RWPE2 (cell line): ENCODE measurements around the gene LTBP3.
A peak's percentile ranks its signal among the peaks of the same experiment; 100 is the strongest.

Experiments
- ATAC-seq: fragments of 200-7000 bp; cut with Tn5 transposase; 3 replicates; pipeline ENCODE4 v1.9.1; 2021; ENCODE audit warnings: low read depth
- DNase-seq: peaks from one replicate; pipeline ENCODE4 v3.0.0-alpha.2; 2020; ENCODE audit warnings: low spot score
- H3K27ac ChIP-seq: fragments of 450-650 bp; 2 replicates; pipeline ENCODE4 v1.5.1; 2017; ENCODE audit warnings: mild to moderate bottlenecking; ENCODE audit not compliant: poor library complexity, severe bottlenecking
- H3K27me3 ChIP-seq: fragments of 250-450 bp; sonication (Bioruptor Pico); 2 replicates; pipeline ENCODE4 v1.5.1; 2021; ENCODE audit warnings: mild to moderate bottlenecking, moderate library complexity; ENCODE audit not compliant: insufficient read depth, poor library complexity, severe bottlenecking
- H3K36me3 ChIP-seq: fragments of 250-450 bp; sonication (Bioruptor Pico); 2 replicates; pipeline ENCODE4 v1.5.1; 2020; ENCODE audit warnings: low read depth, mild to moderate bottlenecking, moderate library complexity
- H3K4me1 ChIP-seq: fragments of 250-450 bp; sonication (Bioruptor Pico); 2 replicates; pipeline ENCODE4 v1.5.1; 2021; ENCODE audit warnings: mild to moderate bottlenecking, moderate library complexity; ENCODE audit not compliant: insufficient read depth, poor library complexity, severe bottlenecking
- H3K4me3 ChIP-seq: fragments of 250-450 bp; sonication (Bioruptor Pico); 2 replicates; pipeline ENCODE4 v1.5.1; 2021; ENCODE audit warnings: mild to moderate bottlenecking, moderate library complexity; ENCODE audit not compliant: severe bottlenecking
- H3K9me3 ChIP-seq: fragments of 250-450 bp; sonication (Bioruptor Pico); 2 replicates; pipeline ENCODE4 v1.5.1; 2021; ENCODE audit warnings: mild to moderate bottlenecking, moderate library complexity; ENCODE audit not compliant: severe bottlenecking
- TF ChIP-seq, protein P1 (sequence below): fragments of 450-650 bp; IDR thresholded peaks from one replicate; pipeline ENCODE4 v1.5.1; 2017; ENCODE audit warnings: mild to moderate bottlenecking, moderate library complexity; ENCODE audit not compliant: poor library complexity, severe bottlenecking

Gene LTBP3

DNA sequence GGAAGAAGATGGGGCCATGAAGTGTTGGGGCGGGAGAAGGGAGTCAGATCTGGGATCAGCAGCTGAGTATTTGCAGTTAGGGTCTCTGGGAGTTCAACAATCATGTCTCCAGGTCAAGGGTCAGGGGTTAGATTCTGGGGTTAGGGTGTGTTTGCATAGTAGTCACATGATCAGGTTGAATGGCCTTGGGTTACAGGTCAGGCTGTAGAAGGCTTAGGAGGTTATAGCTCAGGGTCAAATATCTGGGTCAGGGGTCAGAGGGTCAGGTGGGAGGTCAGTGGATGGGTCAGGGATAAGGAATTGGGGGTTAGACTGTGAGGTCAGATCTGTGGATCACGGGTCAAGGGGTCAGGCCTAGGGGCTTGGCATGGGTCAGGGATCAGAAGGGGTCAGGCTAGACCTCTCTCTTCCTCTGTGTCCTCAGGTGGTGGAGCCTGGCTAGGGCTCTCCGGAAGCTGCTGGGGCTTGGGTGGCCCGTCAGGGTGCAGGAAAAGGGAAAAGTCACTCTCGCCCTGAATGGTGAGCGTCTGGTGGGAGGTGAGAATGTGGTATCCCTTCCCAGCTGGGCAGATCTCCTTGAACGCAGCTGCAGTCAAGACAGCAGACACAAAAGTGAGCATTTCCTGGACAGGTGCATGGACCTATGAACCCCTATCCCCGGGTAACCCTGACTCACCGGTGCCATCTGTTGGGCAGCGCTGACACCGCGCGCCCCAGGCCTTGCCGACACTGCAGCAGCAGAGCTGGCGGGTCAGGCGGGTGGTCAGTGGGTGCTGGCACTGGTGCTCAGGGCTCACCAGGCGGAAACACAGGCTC lies 6.4 kb downstream of the LTBP3 start:
- TF ChIP-seq, protein P1, sequence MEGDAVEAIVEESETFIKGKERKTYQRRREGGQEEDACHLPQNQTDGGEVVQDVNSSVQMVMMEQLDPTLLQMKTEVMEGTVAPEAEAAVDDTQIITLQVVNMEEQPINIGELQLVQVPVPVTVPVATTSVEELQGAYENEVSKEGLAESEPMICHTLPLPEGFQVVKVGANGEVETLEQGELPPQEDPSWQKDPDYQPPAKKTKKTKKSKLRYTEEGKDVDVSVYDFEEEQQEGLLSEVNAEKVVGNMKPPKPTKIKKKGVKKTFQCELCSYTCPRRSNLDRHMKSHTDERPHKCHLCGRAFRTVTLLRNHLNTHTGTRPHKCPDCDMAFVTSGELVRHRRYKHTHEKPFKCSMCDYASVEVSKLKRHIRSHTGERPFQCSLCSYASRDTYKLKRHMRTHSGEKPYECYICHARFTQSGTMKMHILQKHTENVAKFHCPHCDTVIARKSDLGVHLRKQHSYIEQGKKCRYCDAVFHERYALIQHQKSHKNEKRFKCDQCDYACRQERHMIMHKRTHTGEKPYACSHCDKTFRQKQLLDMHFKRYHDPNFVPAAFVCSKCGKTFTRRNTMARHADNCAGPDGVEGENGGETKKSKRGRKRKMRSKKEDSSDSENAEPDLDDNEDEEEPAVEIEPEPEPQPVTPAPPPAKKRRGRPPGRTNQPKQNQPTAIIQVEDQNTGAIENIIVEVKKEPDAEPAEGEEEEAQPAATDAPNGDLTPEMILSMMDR = peak; percentile 55
- H3K27ac ChIP-seq = no peak overlapping the region
- H3K4me3 ChIP-seq = no peak overlapping the region
- H3K9me3 ChIP-seq = no peaks in the 10 kb centered on the region
- H3K27me3 ChIP-seq = no peaks in the 10 kb centered on the region
- peaks cover 4% of the 10 kb centered on the region; the same call in 1 of the 2 replicates for H3K36me3 ChIP-seq
- no peak for ATAC-seq
- peaks cover 17% of the 10 kb centered on the region for H3K4me1 ChIP-seq
- no peak for DNase-seq

DNA sequence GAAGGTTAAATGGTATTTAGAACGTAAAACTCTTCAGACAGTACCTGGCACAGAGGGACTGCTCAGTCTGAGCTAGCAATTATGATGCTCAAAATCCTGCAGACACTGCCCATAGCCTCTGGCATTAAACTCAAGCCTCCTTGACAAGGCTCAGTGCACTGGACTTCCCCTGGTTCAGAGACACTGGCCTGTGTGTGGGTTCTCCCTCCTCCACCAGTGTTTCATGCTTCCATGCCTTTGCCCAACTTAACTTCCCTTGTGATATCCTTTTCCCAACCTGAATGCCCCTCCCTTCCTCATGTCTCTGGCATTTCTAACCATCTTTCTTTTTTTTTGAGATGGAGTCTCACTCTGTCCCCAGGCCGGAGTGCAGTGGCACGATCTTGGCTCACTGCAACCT lies 9.1 kb downstream of the LTBP3 start:
- DNase-seq (no peak), ATAC-seq (no peak)
- no peak overlapping the region for H3K4me3 ChIP-seq
- H3K27me3 ChIP-seq = no peaks in the 10 kb centered on the region
- no peak overlapping the region for H3K27ac ChIP-seq
- H3K4me1 ChIP-seq = no peaks in the 10 kb centered on the region
- no peaks in the 10 kb centered on the region for H3K9me3 ChIP-seq
- TF ChIP-seq, protein P1 = no peak
- peaks cover 4% of the 10 kb centered on the region; the same call in 1 of the 2 replicates for H3K36me3 ChIP-seq

DNA sequence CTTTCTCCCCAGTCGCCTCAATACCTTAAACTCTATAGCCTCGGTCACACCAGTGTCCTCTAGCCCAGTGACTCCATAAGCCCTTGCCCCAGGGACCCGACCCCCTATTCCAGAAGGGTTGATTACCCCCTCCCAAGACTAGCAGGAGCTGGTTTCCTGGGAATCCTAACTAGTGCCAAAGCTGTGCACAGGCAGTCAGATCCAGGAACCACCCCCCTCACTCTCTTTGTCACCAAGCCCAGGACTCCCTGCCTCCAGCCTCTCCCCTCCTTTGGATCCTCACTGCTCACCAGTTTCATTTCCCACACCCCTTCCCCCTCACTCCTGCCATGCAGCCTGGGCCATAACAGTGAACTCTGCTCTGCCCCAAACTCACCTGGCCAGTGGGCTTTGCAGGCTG lies 9.8 kb downstream of the LTBP3 start:
- no peak for ATAC-seq
- H3K4me1 ChIP-seq = no peaks in the 10 kb centered on the region

DNA sequence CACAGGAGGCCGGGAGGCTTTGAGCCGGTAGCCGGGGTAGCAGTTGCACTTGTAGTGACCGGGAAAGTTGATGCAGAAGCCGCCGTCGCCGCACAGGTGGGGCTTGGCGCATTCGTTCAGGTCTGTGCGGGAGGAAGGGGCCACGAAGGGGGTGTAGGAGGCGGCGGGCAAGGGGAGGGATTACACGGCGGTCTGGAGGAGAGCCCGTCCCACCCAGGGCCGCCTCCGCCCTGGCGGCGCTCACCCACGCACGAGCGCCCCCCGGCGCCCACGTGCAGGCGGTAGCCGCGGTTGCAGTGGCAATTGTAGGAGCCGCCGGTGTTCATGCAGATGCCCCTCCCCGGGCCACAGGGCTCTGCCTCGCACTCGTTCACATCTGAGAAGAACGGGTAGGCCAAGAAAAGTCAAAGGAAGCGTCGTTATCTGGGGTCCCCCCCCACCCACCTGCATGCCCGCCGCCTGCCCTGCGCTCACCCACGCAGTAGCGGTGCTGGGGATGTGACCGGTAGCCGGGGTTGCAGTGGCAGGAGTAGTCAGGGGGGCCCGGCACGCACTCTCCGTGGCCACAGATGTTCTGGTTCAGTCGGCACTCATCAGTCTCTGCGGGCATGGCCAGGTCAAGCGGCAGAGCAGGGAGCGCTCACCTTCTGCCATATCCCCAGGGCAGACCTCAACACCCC lies 10.6 kb downstream of the LTBP3 start:
- H3K4me1 ChIP-seq = no peaks in the 10 kb centered on the region
- ATAC-seq (no peak), DNase-seq (no peak)
- no peaks in the 10 kb centered on the region for H3K27me3 ChIP-seq
- TF ChIP-seq, protein P1 = no peak
- H3K36me3 ChIP-seq = peaks cover 4% of the 10 kb centered on the region; the same call in 1 of the 2 replicates
- no peak overlapping the region for H3K27ac ChIP-seq
- no peak overlapping the region for H3K4me3 ChIP-seq
- H3K9me3 ChIP-seq = no peaks in the 10 kb centered on the region

More for the DNA sequence above, 9.8 kb downstream of the LTBP3 start:
- no peak for DNase-seq
- Histone ChIP-seq H3K4me3 (no peak overlapping the region), H3K36me3 (peaks cover 4% of the 10 kb centered on the region; the same call in 1 of the 2 replicates), H3K27me3 (no peaks in the 10 kb centered on the region), H3K27ac (no peak overlapping the region), H3K9me3 (no peaks in the 10 kb centered on the region)
- TF ChIP-seq, protein P1 = no peak
